ENCODE measurements around the gene CACNG1. TPM values are rescaled to one million over a fixed set of nuclear protein-coding genes. Genes with fewer than 3 reads are reported as not detected.

CACNG1 gene
- total RNA-seq, 1 experiment from 2014 or later, result not detected

DNA sequence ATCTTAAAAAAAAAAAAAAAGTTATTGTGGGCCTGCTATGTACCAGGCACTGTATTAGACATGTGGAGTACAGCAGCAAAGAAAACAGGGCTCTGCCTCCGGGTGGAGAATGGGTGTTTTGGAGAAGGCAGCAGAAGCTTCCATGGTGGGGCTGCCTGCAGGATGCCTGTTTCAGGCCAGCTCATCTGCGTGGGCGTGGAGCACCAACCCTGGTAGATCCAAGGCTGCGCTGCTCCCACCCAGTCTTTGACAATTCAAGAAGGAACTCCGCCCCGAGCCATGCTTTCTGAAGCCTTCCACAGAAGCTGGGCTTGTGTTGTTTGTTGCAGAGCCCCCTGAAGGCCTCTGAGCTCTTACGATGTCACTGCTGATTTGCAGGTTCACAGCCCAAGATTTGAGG, 23.2 kb upstream of the CACNG1 start:
- Mint-ChIP-seq H3K27me3 (ENCODE audit: low read depth) (no peaks in the 10 kb centered on the region), H3K4me1 (peaks cover 9 to 19% of the 10 kb centered on the region in 2 experiments), H3K9me3 (no peaks in the 10 kb centered on the region; a peak in 1 of 5 replicates), H3K36me3 (ENCODE audit: insufficient read depth in 1 of 3, low read depth in 3 of 3) (no peaks in the 10 kb centered on the region), H3K4me3 (no peak overlapping the region), H3K27ac (no peak overlapping the region)
- H3K27me3 ChIP-seq (ENCODE audit: insufficient read depth, low read length), result no peaks in the 10 kb centered on the region
- H3K9ac ChIP-seq (ENCODE audit: extremely low read depth, insufficient read length, low read length), result no peak overlapping the region
- H3K23ac ChIP-seq (ENCODE audit: insufficient read length, low read depth, low read length), result no peak overlapping the region
- H2BK20ac ChIP-seq (ENCODE audit: low read depth, low read length, poor library complexity, severe bottlenecking), result no peak overlapping the region
- H4K8ac ChIP-seq (replicated peaks; ENCODE audit: insufficient read length, low read depth, low read length), result no peak overlapping the region
- H3K27ac ChIP-seq (ENCODE audit: insufficient read length, low read depth, low read length), result no peak overlapping the region
- no peaks in the 10 kb centered on the region for H3K4me1 ChIP-seq (ENCODE audit: insufficient read depth, low read length)
- H2BK120ac ChIP-seq (ENCODE audit: low read depth, low read length, poor library complexity, severe bottlenecking), result no peak overlapping the region
- H4K20me1 ChIP-seq (ENCODE audit: control insufficient read depth, insufficient read depth, insufficient read length), result no peaks in the 10 kb centered on the region
- no peak overlapping the region for H2BK5ac ChIP-seq (ENCODE audit: insufficient read length, low read length)
- H3K4me2 ChIP-seq (ENCODE audit: insufficient read depth, insufficient read length, low read length), result no peak overlapping the region
- no peaks in the 10 kb centered on the region for H3K79me1 ChIP-seq (ENCODE audit: insufficient read depth, low read depth, low read length, poor library complexity, severe bottlenecking)
- H3T11ph ChIP-seq (ENCODE audit: low read length), result no peak overlapping the region
- WGBS (ENCODE audit: extremely low coverage, insufficient read length, low lambda C conversion rate), result no CpG with 5 or more reads among the region's 7 CpGs
- no peak for DNase-seq
- H2AK5ac ChIP-seq (ENCODE audit: insufficient read length, low read length), result no peak overlapping the region
- no peak overlapping the region for H4K5ac ChIP-seq (ENCODE audit: insufficient read length, low read depth, low read length)
- no peak overlapping the region for H2AFZ ChIP-seq (ENCODE audit: low read length)
- no peak overlapping the region for H3K4ac ChIP-seq (ENCODE audit: low read depth, low read length)
- H3K9me3 ChIP-seq (ENCODE audit: control insufficient read depth, low read depth, low read length), result no peaks in the 10 kb centered on the region
- H3K18ac ChIP-seq (ENCODE audit: insufficient read length, low read depth, low read length), result no peak overlapping the region
- H2BK15ac ChIP-seq (ENCODE audit: low read depth, low read length), result no peak overlapping the region
- H3K56ac ChIP-seq (ENCODE audit: insufficient read length, low read depth, low read length), result no peak overlapping the region
- no peak overlapping the region for H3K14ac ChIP-seq (ENCODE audit: insufficient read depth, low read length)
- no peaks in the 10 kb centered on the region for H3K79me2 ChIP-seq (ENCODE audit: insufficient read depth, low read length)
- TF ChIP-seq, protein P1, sequence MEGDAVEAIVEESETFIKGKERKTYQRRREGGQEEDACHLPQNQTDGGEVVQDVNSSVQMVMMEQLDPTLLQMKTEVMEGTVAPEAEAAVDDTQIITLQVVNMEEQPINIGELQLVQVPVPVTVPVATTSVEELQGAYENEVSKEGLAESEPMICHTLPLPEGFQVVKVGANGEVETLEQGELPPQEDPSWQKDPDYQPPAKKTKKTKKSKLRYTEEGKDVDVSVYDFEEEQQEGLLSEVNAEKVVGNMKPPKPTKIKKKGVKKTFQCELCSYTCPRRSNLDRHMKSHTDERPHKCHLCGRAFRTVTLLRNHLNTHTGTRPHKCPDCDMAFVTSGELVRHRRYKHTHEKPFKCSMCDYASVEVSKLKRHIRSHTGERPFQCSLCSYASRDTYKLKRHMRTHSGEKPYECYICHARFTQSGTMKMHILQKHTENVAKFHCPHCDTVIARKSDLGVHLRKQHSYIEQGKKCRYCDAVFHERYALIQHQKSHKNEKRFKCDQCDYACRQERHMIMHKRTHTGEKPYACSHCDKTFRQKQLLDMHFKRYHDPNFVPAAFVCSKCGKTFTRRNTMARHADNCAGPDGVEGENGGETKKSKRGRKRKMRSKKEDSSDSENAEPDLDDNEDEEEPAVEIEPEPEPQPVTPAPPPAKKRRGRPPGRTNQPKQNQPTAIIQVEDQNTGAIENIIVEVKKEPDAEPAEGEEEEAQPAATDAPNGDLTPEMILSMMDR (conservative IDR thresholded peaks at IDR 0.05), result no peak
- H4K91ac ChIP-seq (ENCODE audit: insufficient read length, low read depth, low read length), result no peak overlapping the region
- H3K23me2 ChIP-seq (ENCODE audit: insufficient read length, low read depth, low read length, poor library complexity, severe bottlenecking), result no peaks in the 10 kb centered on the region
- H2BK12ac ChIP-seq (ENCODE audit: insufficient read length, low read depth, low read length), result no peak overlapping the region

All from H9 (cell line).